Trophoblast cell (in vitro differentiated cells and primary cell): ENCODE data around the gene PRAMEF2.
"Not testable (repeated sequence)": the region's sequence is repeated elsewhere in the genome, so short reads cannot be mapped to it uniquely, and the experiment has no call there.

ENCODE experiments used
- DNase-seq, 2 donors: peaks; one replicate each; pipeline ENCODE4 v3.0.0-alpha.2; 2016
- H2AFZ ChIP-seq: 2 replicates; pipeline ENCODE4 v1.6.1; 2013; ENCODE audit warnings: low read length, moderate library complexity, mild to moderate bottlenecking; ENCODE audit not compliant: insufficient read depth, poor library complexity
- H2AK5ac ChIP-seq: 2 replicates; pipeline ENCODE4 v1.6.1; 2013; ENCODE audit warnings: mild to moderate bottlenecking, low read length
- H2BK120ac ChIP-seq: 2 replicates; pipeline ENCODE4 v1.6.1; 2013; ENCODE audit warnings: low read length, mild to moderate bottlenecking, moderate library complexity; ENCODE audit not compliant: insufficient read depth, poor library complexity
- H2BK12ac ChIP-seq: 2 replicates; pipeline ENCODE4 v1.6.1; 2013; ENCODE audit warnings: mild to moderate bottlenecking, low read length, moderate library complexity
- H2BK5ac ChIP-seq: 2 replicates; pipeline ENCODE4 v1.6.1; 2013; ENCODE audit warnings: low read length, low read depth, moderate library complexity, mild to moderate bottlenecking; ENCODE audit not compliant: poor library complexity
- H3K14ac ChIP-seq: 2 replicates; pipeline ENCODE4 v1.6.1; 2013; ENCODE audit warnings: mild to moderate bottlenecking, low read length
- H3K18ac ChIP-seq: 2 replicates; pipeline ENCODE4 v1.6.1; 2013; ENCODE audit warnings: mild to moderate bottlenecking, low read length
- H3K23ac ChIP-seq: 2 replicates; pipeline ENCODE4 v1.6.1; 2013; ENCODE audit warnings: low read length
- H3K27ac ChIP-seq: 2 replicates; pipeline ENCODE4 v1.5.1; 2013; ENCODE audit warnings: low read depth, mild to moderate bottlenecking, inconsistent platforms, low read length, moderate library complexity
- H3K27me3 ChIP-seq: 2 replicates; pipeline ENCODE4 v1.6.1; 2013; ENCODE audit warnings: inconsistent platforms, mild to moderate bottlenecking, low read length, moderate library complexity; ENCODE audit not compliant: insufficient read depth
- H3K36me3 ChIP-seq, 2 experiments: 1 replicate in 1 of 2; 2 replicates in 1 of 2; pipeline ENCODE4 v1.6.1; 2013; ENCODE audit warnings: low read length in 2 of 2, mild to moderate bottlenecking in 2 of 2, moderate library complexity in 1 of 2; ENCODE audit not compliant: insufficient read depth in 2 of 2, control insufficient read depth in 1 of 2
- H3K4ac ChIP-seq: 2 replicates; pipeline ENCODE4 v1.6.1; 2013; ENCODE audit warnings: low read depth, mild to moderate bottlenecking, low read length, moderate library complexity
- H3K4me1 ChIP-seq, 2 experiments: 1 replicate in 1 of 2; 2 replicates in 1 of 2; pipeline ENCODE4 v1.6.1; 2013; ENCODE audit warnings: low read length in 2 of 2, mild to moderate bottlenecking in 2 of 2, moderate library complexity in 1 of 2; ENCODE audit not compliant: insufficient read depth in 2 of 2, control insufficient read depth in 1 of 2
- H3K4me2 ChIP-seq: 2 replicates; pipeline ENCODE4 v1.6.1; 2013; ENCODE audit warnings: inconsistent platforms, mild to moderate bottlenecking, low read length, moderate library complexity
- H3K4me3 ChIP-seq: 2 replicates; pipeline ENCODE4 v1.5.1; 2013; ENCODE audit warnings: mild to moderate bottlenecking, low read depth, low read length, inconsistent platforms
- H3K79me1 ChIP-seq: one replicate; pipeline ENCODE4 v1.6.1; 2013; ENCODE audit warnings: low read length
- H3K79me2 ChIP-seq: 2 replicates; pipeline ENCODE4 v1.6.1; 2013; ENCODE audit warnings: low read length, mild to moderate bottlenecking; ENCODE audit not compliant: control insufficient read depth, insufficient read depth, poor library complexity
- H3K9ac ChIP-seq: 2 replicates; pipeline ENCODE4 v1.6.1; 2013; ENCODE audit warnings: mild to moderate bottlenecking, low read length
- H3K9me3 ChIP-seq: 2 replicates; pipeline ENCODE4 v1.6.1; 2013; ENCODE audit warnings: low read depth, mild to moderate bottlenecking, control low read depth, inconsistent platforms, low read length; ENCODE audit not compliant: insufficient read depth
- H4K12ac ChIP-seq: 2 replicates; pipeline ENCODE4 v1.6.1; 2013; ENCODE audit warnings: low read depth, mild to moderate bottlenecking, low read length, moderate library complexity
- H4K8ac ChIP-seq: 2 replicates; pipeline ENCODE4 v1.6.1; 2013; ENCODE audit warnings: low read depth, mild to moderate bottlenecking, low read length, moderate library complexity
- H4K91ac ChIP-seq: one replicate; pipeline ENCODE4 v1.6.1; 2013; ENCODE audit warnings: low read depth, mild to moderate bottlenecking, low read length, moderate library complexity
- WGBS: extraction: QIAGEN DNeasy Blood & Tissue Kit; methylation state at CpG from one replicate; pipeline ENCODE4 v1.1.7; 2013; ENCODE audit warnings: missing lambda C conversion rate; ENCODE audit not compliant: insufficient read length, insufficient coverage; ENCODE audit errors: extremely low coverage; 5-methylcytosine and 5-hydroxymethylcytosine counted together

PRAMEF2 gene

GRCh38 chr1:12819061-12819460 lies 37.8 kb upstream of the PRAMEF2 start:
- H2BK120ac ChIP-seq, H3K4ac ChIP-seq, H3K27me3 ChIP-seq, H3K14ac ChIP-seq, H3K4me1 ChIP-seq, H3K79me1 ChIP-seq, H3K23ac ChIP-seq, H3K4me2 ChIP-seq, H4K8ac ChIP-seq, H3K27ac ChIP-seq, H3K36me3 ChIP-seq, H4K12ac ChIP-seq, H2AFZ ChIP-seq, H3K18ac ChIP-seq, H2AK5ac ChIP-seq, H2BK12ac ChIP-seq, H2BK5ac ChIP-seq, H3K9ac ChIP-seq, DNase-seq, H3K4me3 ChIP-seq, H4K91ac ChIP-seq, H3K79me2 ChIP-seq: not testable (repeated sequence)
- WGBS, result no CpG with 5 or more reads among the region's 6 CpGs
- peaks cover 11% of the 10 kb centered on the region for H3K9me3 ChIP-seq

- H3K79me1 ChIP-seq, DNase-seq, H2BK12ac ChIP-seq, H3K27ac ChIP-seq, H3K4me1 ChIP-seq, H3K23ac ChIP-seq, H3K79me2 ChIP-seq, H3K4me2 ChIP-seq, H4K12ac ChIP-seq, H2AFZ ChIP-seq, H2AK5ac ChIP-seq, H4K91ac ChIP-seq, H3K9me3 ChIP-seq, H3K4me3 ChIP-seq, H3K14ac ChIP-seq, H2BK120ac ChIP-seq, H3K4ac ChIP-seq, H3K9ac ChIP-seq, H3K36me3 ChIP-seq, H4K8ac ChIP-seq, H3K18ac ChIP-seq, H2BK5ac ChIP-seq, H3K27me3 ChIP-seq: not testable (repeated sequence)
- WGBS, result no CpG with 5 or more reads among the region's 3 CpGs
Measured at GRCh38 chr1:12831310-12831709, 25.6 kb upstream of the PRAMEF2 start, which contains the start of gene PRAMEF11. TSS of gene PRAMEF11 (minus strand) at chr1:12831410. CDS start at chr1:12828789, 2,621 bp downstream.

- not testable (repeated sequence) for H2AFZ ChIP-seq, H3K27me3 ChIP-seq, H3K79me2 ChIP-seq, H4K91ac ChIP-seq, H3K9ac ChIP-seq, H3K4me2 ChIP-seq, H3K4ac ChIP-seq, H3K9me3 ChIP-seq, H2BK5ac ChIP-seq, H3K27ac ChIP-seq, H3K79me1 ChIP-seq, H4K12ac ChIP-seq, H3K18ac ChIP-seq, H3K14ac ChIP-seq, H2BK120ac ChIP-seq, H2AK5ac ChIP-seq, H3K36me3 ChIP-seq, H4K8ac ChIP-seq, H2BK12ac ChIP-seq, H3K23ac ChIP-seq, DNase-seq, H3K4me3 ChIP-seq, H3K4me1 ChIP-seq
- no CpG with 5 or more reads among the region's 2 CpGs for WGBS
Measured at GRCh38 chr1:12833251-12833650, 23.6 kb upstream of the PRAMEF2 start.

GRCh38 chr1:12848620-12849019 lies 8.3 kb upstream of the PRAMEF2 start, which contains the start of gene HNRNPCL1:
TSS of gene HNRNPCL1 (minus strand) at chr1:12848720. CDS start at chr1:12848289, 431 bp downstream.
- H2AFZ ChIP-seq, H3K14ac ChIP-seq, H2BK120ac ChIP-seq, H3K4me3 ChIP-seq, H3K23ac ChIP-seq, H3K79me1 ChIP-seq, H4K8ac ChIP-seq, H3K9ac ChIP-seq, H3K79me2 ChIP-seq, H3K27ac ChIP-seq, H4K91ac ChIP-seq, H3K18ac ChIP-seq, H3K4me1 ChIP-seq, H3K27me3 ChIP-seq, H2AK5ac ChIP-seq, H2BK12ac ChIP-seq, H3K36me3 ChIP-seq, H3K4ac ChIP-seq, H3K9me3 ChIP-seq, H2BK5ac ChIP-seq, H4K12ac ChIP-seq, H3K4me2 ChIP-seq, DNase-seq: not testable (repeated sequence)
- no CpG with 5 or more reads among the region's 7 CpGs for WGBS
